HG03439 (cell line): ENCODE results near the gene MTARC2.

Source experiments
- ATAC-seq: cut with Tn5 transposase; IDR thresholded peaks from one replicate; pipeline ENCODE4 v1.9.1; 2021; ENCODE audit warnings: mild to moderate bottlenecking, moderate library complexity; ENCODE audit not compliant: unreplicated experiment

The MTARC2 gene

GRCh38 chr1:220797044-220797443, 48.9 kb downstream of the MTARC2 start:
- ATAC-seq, result no peak

- no peak for ATAC-seq
Measured at GRCh38 chr1:220797553-220797952, 49.4 kb downstream of the MTARC2 start.

- no peak for ATAC-seq
Measured at GRCh38 chr1:220798338-220798737, 50.2 kb downstream of the MTARC2 start.

DNA sequence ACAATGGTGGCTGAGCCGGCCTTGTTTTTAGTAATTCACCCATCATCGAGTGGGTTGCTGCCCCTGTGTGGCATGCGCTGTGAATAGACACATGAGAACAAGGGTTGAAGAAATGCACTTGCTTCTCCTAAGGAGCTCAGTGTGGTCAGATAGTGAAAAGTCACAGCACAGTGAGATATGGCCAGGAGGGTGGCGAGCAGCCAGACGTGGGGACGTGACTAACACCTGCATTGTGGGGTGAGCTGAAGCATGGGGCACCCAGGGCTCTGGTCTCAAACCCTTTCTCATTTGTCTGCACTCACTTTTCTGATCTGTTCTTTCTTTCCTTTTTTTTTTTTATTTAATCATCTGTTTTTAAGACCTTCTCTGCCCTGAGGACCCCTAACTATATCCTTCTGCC, 52.1 kb downstream of the MTARC2 start:
- no peak for ATAC-seq

- peak; percentile 56 for ATAC-seq
Measured at GRCh38 chr1:220803401-220804201, 55.5 kb downstream of the MTARC2 start.

GRCh38 chr1:220804202-220804586, 56.1 kb downstream of the MTARC2 start:
- no peak for ATAC-seq

- no peak for ATAC-seq
Measured at GRCh38 chr1:220806408-220806807, 58.3 kb downstream of the MTARC2 start.

GRCh38 chr1:220807726-220808125, 59.6 kb downstream of the MTARC2 start:
- ATAC-seq, result no peak

- ATAC-seq, result no peak
Measured at GRCh38 chr1:220808345-220809186, 60.4 kb downstream of the MTARC2 start.

DNA sequence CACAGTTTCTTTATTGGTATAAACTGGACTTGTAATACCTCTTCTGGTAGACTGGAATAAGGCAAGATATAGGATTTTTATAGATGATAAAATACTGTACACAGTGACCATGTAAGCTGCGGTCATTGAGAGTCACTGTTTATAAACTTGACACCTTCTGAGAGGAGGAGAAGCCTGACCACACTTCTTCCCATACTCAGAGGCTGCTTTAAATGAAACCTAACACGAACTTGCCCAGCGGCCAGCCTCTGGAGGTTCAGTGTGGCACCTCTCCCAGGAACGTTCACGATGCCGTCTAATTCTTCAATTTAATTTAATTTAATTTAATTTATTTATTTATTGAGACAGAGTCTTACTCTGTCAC, 61.0 kb downstream of the MTARC2 start:
- no peak for ATAC-seq

DNA sequence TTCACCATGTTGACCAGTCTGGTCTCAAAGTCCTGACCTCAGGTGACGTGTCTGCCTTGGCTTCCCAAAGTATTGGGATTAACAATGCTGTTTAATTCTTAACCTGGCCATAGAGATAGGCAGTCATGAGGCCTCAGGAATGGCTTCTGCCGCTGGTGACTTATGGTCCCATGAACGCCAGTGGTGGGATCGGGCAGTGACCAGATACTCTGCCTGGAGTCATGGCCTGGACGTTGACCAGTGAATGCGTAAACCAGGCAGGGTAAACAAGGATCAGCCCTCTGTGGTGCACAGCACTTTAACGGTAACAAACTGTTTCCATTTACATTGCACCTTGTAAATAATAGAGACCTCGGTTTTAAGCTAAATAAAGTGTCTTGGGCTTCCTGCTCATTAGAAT, 61.6 kb downstream of the MTARC2 start:
- ATAC-seq, result no peak

- ATAC-seq, result peak; percentile 92
Measured at GRCh38 chr1:220810179-220810653, 62.1 kb downstream of the MTARC2 start.

GRCh38 chr1:220810963-220811362, 62.8 kb downstream of the MTARC2 start:
- ATAC-seq, result no peak

GRCh38 chr1:220811695-220812094, 63.6 kb downstream of the MTARC2 start:
- no peak for ATAC-seq

DNA sequence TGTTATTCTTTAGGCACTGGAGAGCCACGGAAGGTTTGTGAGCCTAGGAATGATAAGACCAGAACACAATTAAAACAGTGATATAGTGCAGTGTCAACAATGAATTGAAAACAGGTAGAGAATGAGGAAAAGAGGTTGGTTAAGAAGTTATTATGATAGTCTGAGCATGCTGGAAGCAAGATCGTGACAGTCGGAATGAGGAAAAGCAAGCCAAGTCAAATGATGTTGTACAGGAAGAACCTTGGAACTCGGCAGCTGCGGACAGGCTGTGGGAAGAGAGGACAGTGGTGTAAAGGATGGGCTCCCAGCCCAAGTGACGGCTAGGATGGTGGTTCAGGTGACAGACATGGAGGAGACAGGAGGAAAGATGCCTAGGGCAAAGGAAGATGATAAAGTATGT, 64.2 kb downstream of the MTARC2 start:
- no peak for ATAC-seq

DNA sequence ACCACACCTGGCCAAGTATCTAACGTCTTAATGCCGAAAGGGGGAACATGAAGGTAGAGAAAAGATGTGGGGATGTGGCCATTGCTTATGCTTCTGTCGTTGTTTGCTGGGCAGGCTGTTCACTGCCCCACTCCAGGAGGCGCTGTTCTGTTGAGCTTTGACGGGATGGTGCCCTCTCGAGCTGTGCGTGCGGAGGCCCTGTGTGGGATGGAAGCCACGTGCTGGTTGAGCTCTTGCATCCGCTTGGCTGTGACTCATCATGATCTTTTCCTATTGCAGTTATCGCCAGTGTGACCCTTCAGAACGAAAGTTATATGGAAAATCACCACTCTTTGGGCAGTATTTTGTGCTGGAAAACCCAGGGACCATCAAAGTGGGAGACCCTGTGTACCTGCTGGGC, 64.9 kb downstream of the MTARC2 start:
- no peak for ATAC-seq

DNA sequence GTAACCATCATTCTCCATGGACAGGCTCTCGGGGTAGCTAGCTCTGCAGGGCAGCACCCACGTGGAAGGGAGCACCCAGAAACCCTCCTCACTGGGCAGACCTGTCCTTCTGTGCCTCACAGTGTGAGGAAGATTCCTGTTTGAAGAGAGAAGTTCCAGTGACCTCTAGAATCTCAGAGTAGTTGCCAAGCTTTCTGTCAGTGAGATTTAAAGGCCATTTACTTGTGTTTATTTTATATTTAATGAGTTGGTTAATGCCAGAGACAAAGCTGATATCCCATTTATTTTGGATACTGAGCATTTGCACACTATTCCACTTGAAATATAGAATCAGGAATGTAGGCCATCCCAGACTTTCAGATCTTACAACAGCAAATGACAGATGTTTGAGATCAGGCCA, 67.3 kb downstream of the MTARC2 start:
- ATAC-seq, result no peak

GRCh38 chr1:220817907-220818306, 69.8 kb downstream of the MTARC2 start:
- no peak for ATAC-seq

DNA sequence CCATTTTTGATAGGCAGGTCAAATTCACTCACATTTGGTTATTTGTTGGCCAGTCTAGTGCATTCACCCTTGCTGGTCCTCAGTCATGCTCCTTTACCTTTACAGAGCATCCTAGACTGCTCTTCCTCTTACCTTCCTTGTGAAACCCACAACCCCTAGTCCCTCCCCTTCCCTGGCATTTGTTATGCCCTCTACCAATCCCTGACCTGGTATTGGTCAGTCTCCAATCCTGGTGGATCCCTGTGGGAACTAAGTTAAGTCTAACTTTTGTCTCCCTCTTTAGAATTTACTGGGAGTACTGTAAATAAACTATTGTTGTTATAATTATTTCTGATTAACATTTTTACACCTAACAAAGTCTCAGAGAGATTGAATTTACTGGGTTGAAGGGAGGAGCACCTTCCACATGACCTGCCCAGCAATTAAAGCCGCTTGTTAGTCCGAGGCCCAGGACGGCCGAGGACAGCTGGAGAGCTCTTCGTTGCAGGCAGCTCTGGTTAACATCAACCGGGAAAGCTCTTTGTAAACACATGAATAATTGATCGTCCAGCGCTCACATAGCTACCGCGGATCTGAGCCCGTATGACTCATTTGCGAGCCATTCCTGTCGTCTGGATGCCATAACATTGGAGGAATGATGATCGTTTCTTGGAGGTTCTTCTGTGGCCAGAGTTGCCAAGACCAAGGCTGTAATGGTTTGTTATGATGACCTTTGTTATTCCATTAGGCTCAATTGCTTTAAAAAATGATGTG, 70.5 kb downstream of the MTARC2 start:
- ATAC-seq, result no peak

GRCh38 chr1:220819467-220820026, 71.4 kb downstream of the MTARC2 start:
- no peak for ATAC-seq
